Measurements from ENCODE around the gene RHOBTB3. TPM values are rescaled to one million over a fixed set of nuclear protein-coding genes. Genes with fewer than 3 reads are reported as not detected.
"Not testable (repeated sequence)": the region's sequence is repeated elsewhere in the genome, so short reads cannot be mapped to it uniquely, and the experiment has no call there.

The RHOBTB3 gene
- total RNA-seq, 2 donors from 2014 or later = 87.3 to 134 TPM

- Histone ChIP-seq H3K27me3 (replicated peaks; ENCODE audit: insufficient read depth) (no peaks in the 10 kb centered on the region), H3K9me3 (no peaks in the 10 kb centered on the region), H3K27ac (peak overlapping the region; percentile 68 to 85), H3K36me3 (no peaks in the 10 kb centered on the region), H3K4me1 (replicated peaks) (peaks cover 28% of the 10 kb centered on the region), H3K4me3 (no peak overlapping the region)
- no peak for DNase-seq (ENCODE audit: low spot score)
- TF ChIP-seq POLR2A (IDR thresholded peaks at IDR 0.05) (no peak), POLR2AphosphoS5 (IDR thresholded peaks at IDR 0.05) (peak; percentile 42)
- TF ChIP-seq, protein P1, sequence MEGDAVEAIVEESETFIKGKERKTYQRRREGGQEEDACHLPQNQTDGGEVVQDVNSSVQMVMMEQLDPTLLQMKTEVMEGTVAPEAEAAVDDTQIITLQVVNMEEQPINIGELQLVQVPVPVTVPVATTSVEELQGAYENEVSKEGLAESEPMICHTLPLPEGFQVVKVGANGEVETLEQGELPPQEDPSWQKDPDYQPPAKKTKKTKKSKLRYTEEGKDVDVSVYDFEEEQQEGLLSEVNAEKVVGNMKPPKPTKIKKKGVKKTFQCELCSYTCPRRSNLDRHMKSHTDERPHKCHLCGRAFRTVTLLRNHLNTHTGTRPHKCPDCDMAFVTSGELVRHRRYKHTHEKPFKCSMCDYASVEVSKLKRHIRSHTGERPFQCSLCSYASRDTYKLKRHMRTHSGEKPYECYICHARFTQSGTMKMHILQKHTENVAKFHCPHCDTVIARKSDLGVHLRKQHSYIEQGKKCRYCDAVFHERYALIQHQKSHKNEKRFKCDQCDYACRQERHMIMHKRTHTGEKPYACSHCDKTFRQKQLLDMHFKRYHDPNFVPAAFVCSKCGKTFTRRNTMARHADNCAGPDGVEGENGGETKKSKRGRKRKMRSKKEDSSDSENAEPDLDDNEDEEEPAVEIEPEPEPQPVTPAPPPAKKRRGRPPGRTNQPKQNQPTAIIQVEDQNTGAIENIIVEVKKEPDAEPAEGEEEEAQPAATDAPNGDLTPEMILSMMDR (IDR thresholded peaks at IDR 0.05) = no peak
- WGBS = 10% methylated on average over 6 of the region's 6 CpGs
- intact Hi-C loops (cut with DNase I) = no loop called here
Observed at GRCh38 chr5:95812074-95812471, 80.9 kb downstream of the RHOBTB3 start.

- intact Hi-C loops (cut with DNase I); DNase-seq (ENCODE audit: low spot score); H3K4me3 ChIP-seq; H3K36me3 ChIP-seq; H3K9me3 ChIP-seq; H3K27me3 ChIP-seq (replicated peaks; ENCODE audit: insufficient read depth): not testable (repeated sequence)
- H3K4me1 ChIP-seq (replicated peaks) = peaks cover 28% of the 10 kb centered on the region
- 91% methylated on average over 8 of the region's 8 CpGs for WGBS
- H3K27ac ChIP-seq = peak overlapping the region in 1 of 2 donors; percentile 85
Observed at GRCh38 chr5:95813035-95813434, 81.9 kb downstream of the RHOBTB3 start.

DNA sequence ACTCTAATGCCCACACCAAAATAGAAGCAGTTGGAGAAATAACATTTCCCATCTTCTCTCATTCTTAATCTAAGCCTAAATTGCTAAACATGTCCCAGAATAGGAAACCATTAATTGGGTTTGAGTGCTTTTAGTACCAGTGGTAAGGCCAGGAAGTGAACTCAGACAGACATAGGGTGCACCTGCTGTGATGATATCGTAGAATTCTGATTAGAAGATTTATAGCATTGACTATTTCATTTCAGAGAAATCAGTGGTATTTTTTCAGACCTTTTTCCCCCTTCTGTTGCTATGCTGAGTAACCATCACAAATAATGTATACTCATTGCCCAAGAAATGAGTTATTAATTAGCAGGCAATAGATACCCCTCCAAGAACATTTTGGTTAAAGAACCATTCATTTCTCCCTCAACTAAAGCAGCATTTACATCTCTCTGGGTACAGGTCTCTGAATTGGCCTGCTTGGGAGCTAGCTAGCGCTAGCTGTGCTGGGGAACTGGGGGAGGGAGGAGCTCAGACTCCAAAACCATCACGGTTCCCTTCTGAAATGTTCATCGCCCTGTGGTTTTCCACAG lies 84.1 kb downstream of the RHOBTB3 start:
- Histone ChIP-seq H3K27ac (no peak overlapping the region), H3K9me3 (no peaks in the 10 kb centered on the region), H3K36me3 (no peaks in the 10 kb centered on the region), H3K4me1 (replicated peaks) (peaks cover 17% of the 10 kb centered on the region), H3K27me3 (replicated peaks; ENCODE audit: insufficient read depth) (no peaks in the 10 kb centered on the region), H3K4me3 (no peak overlapping the region)
- TF ChIP-seq, protein P1 (IDR thresholded peaks at IDR 0.05) = no peak
- no peak for TF ChIP-seq POLR2A (IDR thresholded peaks at IDR 0.05)
- no peak for TF ChIP-seq POLR2AphosphoS5 (IDR thresholded peaks at IDR 0.05)
- intact Hi-C loops (cut with DNase I) = no loop called here
- 90% methylated on average over 4 of the region's 4 CpGs for WGBS
- DNase-seq (ENCODE audit: low spot score) = no peak

- intact Hi-C loops (cut with DNase I) = no loop called here
- peaks cover 11% of the 10 kb centered on the region for H3K4me1 ChIP-seq (replicated peaks)
- TF ChIP-seq, protein P1 (IDR thresholded peaks at IDR 0.05) = no peak
- TF ChIP-seq POLR2AphosphoS5 (IDR thresholded peaks at IDR 0.05) = no peak
- TF ChIP-seq POLR2A (IDR thresholded peaks at IDR 0.05) = no peak
- no peak for DNase-seq (ENCODE audit: low spot score)
- WGBS = 97% methylated on average over 8 of the region's 8 CpGs
- no peak overlapping the region for H3K27ac ChIP-seq
- no peak overlapping the region for H3K4me3 ChIP-seq
- H3K9me3 ChIP-seq = no peaks in the 10 kb centered on the region
- no peaks in the 10 kb centered on the region for H3K27me3 ChIP-seq (replicated peaks; ENCODE audit: insufficient read depth)
- H3K36me3 ChIP-seq = no peaks in the 10 kb centered on the region
Observed at GRCh38 chr5:95816341-95816740, 85.2 kb downstream of the RHOBTB3 start.

DNA sequence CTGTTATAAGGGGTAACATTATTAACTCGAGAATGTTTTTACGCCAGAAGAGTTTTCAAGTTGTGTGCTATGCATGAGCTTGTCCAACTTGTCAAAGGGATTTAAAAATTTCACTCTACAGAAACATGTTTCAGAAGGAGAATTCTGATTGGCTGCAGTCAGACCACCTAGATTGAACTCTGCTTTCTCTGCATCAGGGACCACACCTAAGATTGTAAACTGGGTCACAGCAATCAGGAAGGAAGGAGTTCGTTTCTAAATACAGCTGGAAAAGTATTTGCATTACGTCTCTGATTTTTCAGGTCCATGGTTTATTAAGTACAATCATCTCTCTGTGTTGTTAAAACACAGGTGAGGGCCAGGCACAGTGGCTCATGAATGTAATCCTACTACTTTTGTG lies 85.6 kb downstream of the RHOBTB3 start:
- WGBS = 71% methylated on average over 4 of the region's 4 CpGs
- Histone ChIP-seq H3K27me3 (replicated peaks; ENCODE audit: insufficient read depth) (no peaks in the 10 kb centered on the region), H3K36me3 (no peaks in the 10 kb centered on the region), H3K4me1 (replicated peaks) (peaks cover 9% of the 10 kb centered on the region), H3K27ac (no peak overlapping the region), H3K9me3 (no peaks in the 10 kb centered on the region), H3K4me3 (no peak overlapping the region)
- intact Hi-C loops (cut with DNase I) = no loop called here
- TF ChIP-seq POLR2A (IDR thresholded peaks at IDR 0.05) (no peak), POLR2AphosphoS5 (IDR thresholded peaks at IDR 0.05) (no peak)
- TF ChIP-seq, protein P1 (IDR thresholded peaks at IDR 0.05) = no peak
- DNase-seq (ENCODE audit: low spot score) = no peak

Measured in prostate gland (tissue), 2 donors.